Measurements from ENCODE around the gene FXYD3.
A peak's percentile ranks its signal among the peaks of the same experiment; 100 is the strongest.

Gene FXYD3

GRCh38 chr19:35073516-35073915, 42.1 kb upstream of the FXYD3 start:
- Histone ChIP-seq H3K4me1 (ENCODE audit: control extremely low read depth in 1 of 4, control insufficient read depth in 4 of 4, insufficient read depth in 4 of 4, low read length in 3 of 4) (peaks cover 0 to 8% (median 2%) of the 10 kb centered on the region in 4 experiments), H3K27me3 (replicated peaks in 2 of 5; ENCODE audit: control insufficient read depth in 4 of 5, insufficient read depth in 5 of 5, low read length in 4 of 5) (no peaks in the 10 kb centered on the region), H3K36me3 (ENCODE audit: control insufficient read depth in 4 of 4, insufficient read depth in 4 of 4, low read length in 3 of 4) (no peaks in the 10 kb centered on the region), H3K4me3 (ENCODE audit: control insufficient read depth in 1 of 7, extremely low read depth in 1 of 7, insufficient read depth in 4 of 7, low read depth in 2 of 7, low read length in 6 of 7) (no peak overlapping the region), H3K27ac (ENCODE audit: insufficient read depth in 1 of 2, low read depth in 1 of 2, low read length in 2 of 2, poor library complexity in 1 of 2, severe bottlenecking in 2 of 2) (no peak overlapping the region), H3K9me3 (ENCODE audit: control extremely low read depth in 1 of 5, control insufficient read depth in 4 of 5, insufficient read depth in 2 of 5, low read depth in 1 of 5, low read length in 4 of 5) (peaks cover 0 to 5% (median 0%) of the 10 kb centered on the region in 5 experiments)
- ChIA-PET CTCF (no interaction called here), POLR2A (no interaction called here)
- WGBS (ENCODE audit: insufficient coverage), result 95% methylated on average over 10 of the region's 10 CpGs
- no peak for DNase-seq

- no peaks in the 10 kb centered on the region for H3K36me3 ChIP-seq (ENCODE audit: control insufficient read depth in 4 of 4, insufficient read depth in 4 of 4, low read length in 3 of 4)
- peaks cover 0 to 5% (median 0%) of the 10 kb centered on the region in 5 experiments for H3K9me3 ChIP-seq (ENCODE audit: control extremely low read depth in 1 of 5, control insufficient read depth in 4 of 5, insufficient read depth in 2 of 5, low read depth in 1 of 5, low read length in 4 of 5)
- POLR2A ChIA-PET, result interaction anchor here (0.5 kb wide), 1 partner anchor 345 kb away, joined by 3 read pairs; no protein-coding TSS in a partner anchor
- CTCF ChIA-PET, result interaction anchor here (0.8 kb wide), 1 partner anchor 19 kb away, joined by 3 read pairs; no protein-coding TSS in a partner anchor
- H3K4me3 ChIP-seq (ENCODE audit: control insufficient read depth in 1 of 7, extremely low read depth in 1 of 7, insufficient read depth in 4 of 7, low read depth in 2 of 7, low read length in 6 of 7), result no peak overlapping the region
- no peaks in the 10 kb centered on the region for H3K27me3 ChIP-seq (replicated peaks in 2 of 5; ENCODE audit: control insufficient read depth in 4 of 5, insufficient read depth in 5 of 5, low read length in 4 of 5)
- H3K4me1 ChIP-seq (ENCODE audit: control extremely low read depth in 1 of 4, control insufficient read depth in 4 of 4, insufficient read depth in 4 of 4, low read length in 3 of 4), result peaks cover 0 to 8% (median 2%) of the 10 kb centered on the region in 4 experiments
- 60% methylated on average over 1 of the region's 8 CpGs for WGBS (ENCODE audit: insufficient coverage)
- no peak overlapping the region for H3K27ac ChIP-seq (ENCODE audit: insufficient read depth in 1 of 2, low read depth in 1 of 2, low read length in 2 of 2, poor library complexity in 1 of 2, severe bottlenecking in 2 of 2)
- DNase-seq, result no peak
Measured at GRCh38 chr19:35073941-35074340, 41.7 kb upstream of the FXYD3 start.

DNA sequence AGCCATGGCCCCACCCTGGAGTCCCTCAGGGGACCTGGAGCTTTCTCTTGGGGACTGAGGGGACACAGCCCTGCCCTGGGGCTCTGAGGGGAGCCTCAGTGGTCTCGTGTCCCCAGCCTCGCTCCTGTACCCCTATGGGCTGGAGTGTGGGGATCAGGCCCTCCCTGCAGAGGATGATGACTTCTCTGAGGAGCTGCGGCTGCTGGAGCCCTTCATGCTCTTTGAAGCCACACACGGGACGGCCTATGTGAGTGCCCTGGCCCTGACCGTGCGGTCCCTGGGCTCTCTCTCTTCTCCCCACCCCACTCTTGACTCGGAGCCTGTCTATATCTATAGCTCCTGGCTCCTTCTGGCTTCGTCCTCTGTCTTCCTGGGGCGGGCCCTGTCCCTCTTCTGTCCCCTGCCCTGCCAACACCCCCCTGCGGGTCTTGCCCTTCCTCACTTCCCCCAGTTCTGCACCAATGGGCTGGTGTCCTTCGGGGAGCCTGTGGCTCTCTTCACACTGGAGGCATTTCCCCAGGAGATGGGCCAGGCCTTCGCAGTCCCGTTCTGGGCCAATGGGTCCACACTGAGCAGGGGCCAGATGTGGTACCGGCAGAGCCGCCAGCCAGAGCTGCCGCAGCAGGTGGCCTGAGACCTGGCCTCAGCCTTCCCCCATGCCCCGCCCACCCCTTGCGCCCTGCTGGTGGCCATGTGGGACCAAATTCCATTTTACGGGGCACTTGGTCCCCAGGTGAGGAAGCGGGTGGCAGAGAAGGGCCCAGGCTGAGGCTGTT, 41.0 kb upstream of the FXYD3 start:
- H3K4me3 ChIP-seq (ENCODE audit: control insufficient read depth in 1 of 7, extremely low read depth in 1 of 7, insufficient read depth in 4 of 7, low read depth in 2 of 7, low read length in 6 of 7), result no peak overlapping the region
- POLR2A ChIA-PET, result interaction anchor here (0.5 kb wide), 1 partner anchor 345 kb away, joined by 3 read pairs; no protein-coding TSS in a partner anchor
- no peak overlapping the region for H3K27ac ChIP-seq (ENCODE audit: insufficient read depth in 1 of 2, low read depth in 1 of 2, low read length in 2 of 2, poor library complexity in 1 of 2, severe bottlenecking in 2 of 2)
- CTCF ChIA-PET, result interaction anchor here (0.8 kb wide), 1 partner anchor 19 kb away, joined by 3 read pairs; no protein-coding TSS in a partner anchor
- peaks cover 0 to 8% (median 2%) of the 10 kb centered on the region in 4 experiments for H3K4me1 ChIP-seq (ENCODE audit: control extremely low read depth in 1 of 4, control insufficient read depth in 4 of 4, insufficient read depth in 4 of 4, low read length in 3 of 4)
- H3K9me3 ChIP-seq (ENCODE audit: control extremely low read depth in 1 of 5, control insufficient read depth in 4 of 5, insufficient read depth in 2 of 5, low read depth in 1 of 5, low read length in 4 of 5), result peaks cover 0 to 5% (median 0%) of the 10 kb centered on the region in 5 experiments
- WGBS (ENCODE audit: insufficient coverage), result 93% methylated on average over 17 of the region's 21 CpGs
- no peaks in the 10 kb centered on the region for H3K27me3 ChIP-seq (replicated peaks in 2 of 5; ENCODE audit: control insufficient read depth in 4 of 5, insufficient read depth in 5 of 5, low read length in 4 of 5)
- DNase-seq, result no peak
- no peaks in the 10 kb centered on the region for H3K36me3 ChIP-seq (ENCODE audit: control insufficient read depth in 4 of 4, insufficient read depth in 4 of 4, low read length in 3 of 4)

- Histone ChIP-seq H3K36me3 (ENCODE audit: control insufficient read depth in 4 of 4, insufficient read depth in 4 of 4, low read length in 3 of 4) (no peaks in the 10 kb centered on the region), H3K9me3 (ENCODE audit: control extremely low read depth in 1 of 5, control insufficient read depth in 4 of 5, insufficient read depth in 2 of 5, low read depth in 1 of 5, low read length in 4 of 5) (peaks cover 0 to 3% (median 0%) of the 10 kb centered on the region in 5 experiments), H3K27me3 (replicated peaks in 2 of 5; ENCODE audit: control insufficient read depth in 4 of 5, insufficient read depth in 5 of 5, low read length in 4 of 5) (no peaks in the 10 kb centered on the region), H3K4me1 (ENCODE audit: control extremely low read depth in 1 of 4, control insufficient read depth in 4 of 4, insufficient read depth in 4 of 4, low read length in 3 of 4) (peaks cover 0 to 8% (median 2%) of the 10 kb centered on the region in 4 experiments), H3K4me3 (ENCODE audit: control insufficient read depth in 1 of 7, extremely low read depth in 1 of 7, insufficient read depth in 4 of 7, low read depth in 2 of 7, low read length in 6 of 7) (no peak overlapping the region), H3K27ac (ENCODE audit: insufficient read depth in 1 of 2, low read depth in 1 of 2, low read length in 2 of 2, poor library complexity in 1 of 2, severe bottlenecking in 2 of 2) (no peak overlapping the region)
- CTCF ChIA-PET, result no interaction called here
- WGBS (ENCODE audit: insufficient coverage), result 96% methylated on average over 20 of the region's 21 CpGs
- no peak for DNase-seq
- POLR2A ChIA-PET, result no interaction called here
Measured at GRCh38 chr19:35075202-35076025, 40.2 kb upstream of the FXYD3 start.

- H3K4me1 ChIP-seq (ENCODE audit: control extremely low read depth in 1 of 4, control insufficient read depth in 4 of 4, insufficient read depth in 4 of 4, low read length in 3 of 4), result peaks cover 0 to 8% (median 2%) of the 10 kb centered on the region in 4 experiments
- no peaks in the 10 kb centered on the region for H3K27me3 ChIP-seq (replicated peaks in 2 of 5; ENCODE audit: control insufficient read depth in 4 of 5, insufficient read depth in 5 of 5, low read length in 4 of 5)
- H3K4me3 ChIP-seq (ENCODE audit: control insufficient read depth in 1 of 7, extremely low read depth in 1 of 7, insufficient read depth in 4 of 7, low read depth in 2 of 7, low read length in 6 of 7), result no peak overlapping the region
- no peak for DNase-seq
- CTCF ChIA-PET, result no interaction called here
- 96% methylated on average over 6 of the region's 6 CpGs for WGBS (ENCODE audit: insufficient coverage)
- H3K9me3 ChIP-seq (ENCODE audit: control extremely low read depth in 1 of 5, control insufficient read depth in 4 of 5, insufficient read depth in 2 of 5, low read depth in 1 of 5, low read length in 4 of 5), result no peaks in the 10 kb centered on the region
- H3K27ac ChIP-seq (ENCODE audit: insufficient read depth in 1 of 2, low read depth in 1 of 2, low read length in 2 of 2, poor library complexity in 1 of 2, severe bottlenecking in 2 of 2), result no peak overlapping the region
- POLR2A ChIA-PET, result no interaction called here
- H3K36me3 ChIP-seq (ENCODE audit: control insufficient read depth in 4 of 4, insufficient read depth in 4 of 4, low read length in 3 of 4), result no peaks in the 10 kb centered on the region
Measured at GRCh38 chr19:35076026-35076370, 39.6 kb upstream of the FXYD3 start.

- Histone ChIP-seq H3K27me3 (replicated peaks in 2 of 5; ENCODE audit: control insufficient read depth in 4 of 5, insufficient read depth in 5 of 5, low read length in 4 of 5) (no peaks in the 10 kb centered on the region), H3K4me3 (ENCODE audit: control insufficient read depth in 1 of 7, extremely low read depth in 1 of 7, insufficient read depth in 4 of 7, low read depth in 2 of 7, low read length in 6 of 7) (no peak overlapping the region), H3K9me3 (ENCODE audit: control extremely low read depth in 1 of 5, control insufficient read depth in 4 of 5, insufficient read depth in 2 of 5, low read depth in 1 of 5, low read length in 4 of 5) (no peaks in the 10 kb centered on the region), H3K4me1 (ENCODE audit: control extremely low read depth in 1 of 4, control insufficient read depth in 4 of 4, insufficient read depth in 4 of 4, low read length in 3 of 4) (peaks cover 0 to 8% (median 2%) of the 10 kb centered on the region in 4 experiments), H3K27ac (ENCODE audit: insufficient read depth in 1 of 2, low read depth in 1 of 2, low read length in 2 of 2, poor library complexity in 1 of 2, severe bottlenecking in 2 of 2) (no peak overlapping the region), H3K36me3 (ENCODE audit: control insufficient read depth in 4 of 4, insufficient read depth in 4 of 4, low read length in 3 of 4) (no peaks in the 10 kb centered on the region)
- peak in 2 of 3 donors; percentile 44 to 59 for DNase-seq
- ChIA-PET POLR2A (no interaction called here), CTCF (no interaction called here)
- WGBS (ENCODE audit: insufficient coverage), result 67% methylated on average over 3 of the region's 8 CpGs
Measured at GRCh38 chr19:35076657-35077056, 39.0 kb upstream of the FXYD3 start.
